Measurements from ENCODE around the gene KAT7. TPM values are rescaled to one million over a fixed set of nuclear protein-coding genes. Genes with fewer than 3 reads are reported as not detected.

KAT7 gene
- total and polyA plus RNA-seq, 2 experiments from 2014 or later = 31.0 to 187 TPM

- TF ChIP-seq, protein P1, sequence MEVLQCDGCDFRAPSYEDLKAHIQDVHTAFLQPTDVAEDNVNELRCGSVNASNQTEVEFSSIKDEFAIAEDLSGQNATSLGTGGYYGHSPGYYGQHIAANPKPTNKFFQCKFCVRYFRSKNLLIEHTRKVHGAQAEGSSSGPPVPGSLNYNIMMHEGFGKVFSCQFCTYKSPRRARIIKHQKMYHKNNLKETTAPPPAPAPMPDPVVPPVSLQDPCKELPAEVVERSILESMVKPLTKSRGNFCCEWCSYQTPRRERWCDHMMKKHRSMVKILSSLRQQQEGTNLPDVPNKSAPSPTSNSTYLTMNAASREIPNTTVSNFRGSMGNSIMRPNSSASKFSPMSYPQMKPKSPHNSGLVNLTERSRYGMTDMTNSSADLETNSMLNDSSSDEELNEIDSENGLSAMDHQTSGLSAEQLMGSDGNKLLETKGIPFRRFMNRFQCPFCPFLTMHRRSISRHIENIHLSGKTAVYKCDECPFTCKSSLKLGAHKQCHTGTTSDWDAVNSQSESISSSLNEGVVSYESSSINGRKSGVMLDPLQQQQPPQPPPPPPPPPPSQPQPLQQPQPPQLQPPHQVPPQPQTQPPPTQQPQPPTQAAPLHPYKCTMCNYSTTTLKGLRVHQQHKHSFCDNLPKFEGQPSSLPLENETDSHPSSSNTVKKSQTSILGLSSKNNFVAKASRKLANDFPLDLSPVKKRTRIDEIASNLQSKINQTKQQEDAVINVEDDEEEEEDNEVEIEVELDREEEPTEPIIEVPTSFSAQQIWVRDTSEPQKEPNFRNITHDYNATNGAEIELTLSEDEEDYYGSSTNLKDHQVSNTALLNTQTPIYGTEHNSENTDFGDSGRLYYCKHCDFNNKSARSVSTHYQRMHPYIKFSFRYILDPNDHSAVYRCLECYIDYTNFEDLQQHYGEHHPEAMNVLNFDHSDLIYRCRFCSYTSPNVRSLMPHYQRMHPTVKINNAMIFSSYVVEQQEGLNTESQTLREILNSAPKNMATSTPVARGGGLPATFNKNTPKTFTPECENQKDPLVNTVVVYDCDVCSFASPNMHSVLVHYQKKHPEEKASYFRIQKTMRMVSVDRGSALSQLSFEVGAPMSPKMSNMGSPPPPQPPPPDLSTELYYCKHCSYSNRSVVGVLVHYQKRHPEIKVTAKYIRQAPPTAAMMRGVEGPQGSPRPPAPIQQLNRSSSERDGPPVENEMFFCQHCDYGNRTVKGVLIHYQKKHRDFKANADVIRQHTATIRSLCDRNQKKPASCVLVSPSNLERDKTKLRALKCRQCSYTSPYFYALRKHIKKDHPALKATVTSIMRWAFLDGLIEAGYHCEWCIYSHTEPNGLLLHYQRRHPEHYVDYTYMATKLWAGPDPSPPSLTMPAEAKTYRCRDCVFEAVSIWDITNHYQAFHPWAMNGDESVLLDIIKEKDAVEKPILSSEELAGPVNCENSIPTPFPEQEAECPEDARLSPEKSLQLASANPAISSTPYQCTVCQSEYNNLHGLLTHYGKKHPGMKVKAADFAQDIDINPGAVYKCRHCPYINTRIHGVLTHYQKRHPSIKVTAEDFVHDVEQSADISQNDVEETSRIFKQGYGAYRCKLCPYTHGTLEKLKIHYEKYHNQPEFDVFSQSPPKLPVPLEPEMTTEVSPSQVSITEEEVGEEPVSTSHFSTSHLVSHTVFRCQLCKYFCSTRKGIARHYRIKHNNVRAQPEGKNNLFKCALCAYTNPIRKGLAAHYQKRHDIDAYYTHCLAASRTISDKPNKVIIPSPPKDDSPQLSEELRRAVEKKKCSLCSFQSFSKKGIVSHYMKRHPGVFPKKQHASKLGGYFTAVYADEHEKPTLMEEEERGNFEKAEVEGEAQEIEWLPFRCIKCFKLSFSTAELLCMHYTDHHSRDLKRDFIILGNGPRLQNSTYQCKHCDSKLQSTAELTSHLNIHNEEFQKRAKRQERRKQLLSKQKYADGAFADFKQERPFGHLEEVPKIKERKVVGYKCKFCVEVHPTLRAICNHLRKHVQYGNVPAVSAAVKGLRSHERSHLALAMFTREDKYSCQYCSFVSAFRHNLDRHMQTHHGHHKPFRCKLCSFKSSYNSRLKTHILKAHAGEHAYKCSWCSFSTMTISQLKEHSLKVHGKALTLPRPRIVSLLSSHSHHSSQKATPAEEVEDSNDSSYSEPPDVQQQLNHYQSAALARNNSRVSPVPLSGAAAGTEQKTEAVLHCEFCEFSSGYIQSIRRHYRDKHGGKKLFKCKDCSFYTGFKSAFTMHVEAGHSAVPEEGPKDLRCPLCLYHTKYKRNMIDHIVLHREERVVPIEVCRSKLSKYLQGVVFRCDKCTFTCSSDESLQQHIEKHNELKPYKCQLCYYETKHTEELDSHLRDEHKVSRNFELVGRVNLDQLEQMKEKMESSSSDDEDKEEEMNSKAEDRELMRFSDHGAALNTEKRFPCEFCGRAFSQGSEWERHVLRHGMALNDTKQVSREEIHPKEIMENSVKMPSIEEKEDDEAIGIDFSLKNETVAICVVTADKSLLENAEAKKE (CRISPR knock-in tag; IDR thresholded peaks at IDR 0.05) = no peak
Measured at GRCh38 chr17:49873466-49873865, 85.0 kb downstream of the KAT7 start (continued).

GRCh38 chr17:49873926-49874325, 85.4 kb downstream of the KAT7 start:
- H3K27me3 ChIP-seq (ENCODE audit: insufficient read depth) = peaks cover 1% of the 10 kb centered on the region; the same call in 1 of the 2 replicates
- H3K27ac Mint-ChIP-seq = no peak overlapping the region

More at GRCh38 chr17:49873926-49874325, 85.4 kb downstream of the KAT7 start:
- Histone ChIP-seq H4K20me1 (replicated peaks; ENCODE audit: insufficient read depth) (no peaks in the 10 kb centered on the region), H3K36me3 (ENCODE audit: insufficient read depth) (no peaks in the 10 kb centered on the region), H3K9me2 (ENCODE audit: insufficient read depth) (no peaks in the 10 kb centered on the region), H2AFZ (no peak overlapping the region), H3K27ac (ENCODE audit: low read depth) (no peak overlapping the region), H3K79me2 (replicated peaks; ENCODE audit: insufficient read depth) (no peaks in the 10 kb centered on the region), H3K4me2 (no peak overlapping the region), H3F3A (replicated peaks; ENCODE audit: low read depth) (no peaks in the 10 kb centered on the region), H3K4me3 (no peak overlapping the region), H3K4me1 (ENCODE audit: insufficient read depth) (peaks cover 9% of the 10 kb centered on the region)
- Mint-ChIP-seq H3K27me3 (ENCODE audit: insufficient read depth, low read depth, poor library complexity) (peaks cover 16% of the 10 kb centered on the region), H3K4me1 (peaks cover 31% of the 10 kb centered on the region), H3K9me3 (no peaks in the 10 kb centered on the region), H3K36me3 (ENCODE audit: low read depth) (no peaks in the 10 kb centered on the region; the same call in 2 of the 3 replicates), H3K4me3 (no peak overlapping the region)
- TF ChIP-seq ZNF331 (CRISPR knock-in tag; IDR thresholded peaks at IDR 0.05; ENCODE audit: low read depth) = no peak
- TF ChIP-seq, protein P1 (CRISPR knock-in tag; IDR thresholded peaks at IDR 0.05) = no peak
- no peak for TF ChIP-seq POLR2AphosphoS5 (IDR thresholded peaks at IDR 0.05; ENCODE audit: low read depth)
- no peak for ATAC-seq
- DNase-seq (ENCODE audit: low spot score) = no peak
